Measurements from ENCODE around the gene SRGAP3.

DNA sequence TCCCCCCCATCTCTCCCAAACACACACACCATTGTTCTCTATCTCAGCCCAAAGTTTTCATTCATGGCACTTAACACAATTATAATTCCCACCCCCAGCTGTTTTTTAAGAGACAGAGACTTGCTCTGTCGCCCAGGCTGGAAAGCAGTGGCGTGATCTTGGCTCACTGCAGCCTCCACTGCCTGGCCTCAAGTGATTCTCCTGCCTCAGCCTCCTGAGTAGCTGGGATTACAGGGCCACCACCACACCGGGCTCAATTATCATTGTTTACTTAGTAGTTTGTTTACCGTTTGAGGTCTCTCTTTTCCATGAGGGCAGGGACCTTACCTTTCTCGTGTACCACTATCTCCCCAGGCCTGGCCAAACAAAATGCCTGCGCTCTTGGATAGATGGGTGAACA, 206.4 kb downstream of the SRGAP3 start:
- TF ChIP-seq, protein P1, sequence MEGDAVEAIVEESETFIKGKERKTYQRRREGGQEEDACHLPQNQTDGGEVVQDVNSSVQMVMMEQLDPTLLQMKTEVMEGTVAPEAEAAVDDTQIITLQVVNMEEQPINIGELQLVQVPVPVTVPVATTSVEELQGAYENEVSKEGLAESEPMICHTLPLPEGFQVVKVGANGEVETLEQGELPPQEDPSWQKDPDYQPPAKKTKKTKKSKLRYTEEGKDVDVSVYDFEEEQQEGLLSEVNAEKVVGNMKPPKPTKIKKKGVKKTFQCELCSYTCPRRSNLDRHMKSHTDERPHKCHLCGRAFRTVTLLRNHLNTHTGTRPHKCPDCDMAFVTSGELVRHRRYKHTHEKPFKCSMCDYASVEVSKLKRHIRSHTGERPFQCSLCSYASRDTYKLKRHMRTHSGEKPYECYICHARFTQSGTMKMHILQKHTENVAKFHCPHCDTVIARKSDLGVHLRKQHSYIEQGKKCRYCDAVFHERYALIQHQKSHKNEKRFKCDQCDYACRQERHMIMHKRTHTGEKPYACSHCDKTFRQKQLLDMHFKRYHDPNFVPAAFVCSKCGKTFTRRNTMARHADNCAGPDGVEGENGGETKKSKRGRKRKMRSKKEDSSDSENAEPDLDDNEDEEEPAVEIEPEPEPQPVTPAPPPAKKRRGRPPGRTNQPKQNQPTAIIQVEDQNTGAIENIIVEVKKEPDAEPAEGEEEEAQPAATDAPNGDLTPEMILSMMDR (conservative IDR thresholded peaks at IDR 0.05; ENCODE audit: low read depth, low read length): no peak
- TF ChIP-seq EZH2 (IDR thresholded peaks at IDR 0.05; ENCODE audit: borderline replicate concordance, low read depth, low read length, poor library complexity, severe bottlenecking): no peak

Measured in A673 (cell line).